Left ventricle myocardium superior (tissue), 1 donor: ENCODE results near the gene MPST. TPM values are rescaled to one million over a fixed set of nuclear protein-coding genes. Genes with fewer than 3 reads are reported as not detected.

Experiments
- ATAC-seq: fragments of 200-7000 bp; cut with Tn5 transposase; one replicate; pipeline ENCODE4 v1.9.1; 2020; ENCODE audit warnings: mild to moderate bottlenecking, moderate library complexity
- DNase-seq: peaks from one replicate; pipeline ENCODE4 v3.0.0-alpha.2; 2020
- intact Hi-C: fragments of 100-400 bp; cut with micrococcal nuclease; formaldehyde crosslinking; loops from one replicate; pipeline ENCODE4 v1.11.0; 2022
- total RNA-seq: library from RNA; stranded (reverse); fragmentation: NEBNext Ultra II Directional; extraction: Animal tissue kit (Norgen Biotek cat#: 25700); gene quantifications from one replicate; pipeline ENCODE4 v1.2.1, GENCODE V29; 2021
- donor health status: DM: no; HTN: yes; CAD: no; lungs with severe emphysema.

MPST gene
- total RNA-seq, 1 donor from 2014 or later: 56.7 TPM

DNA sequence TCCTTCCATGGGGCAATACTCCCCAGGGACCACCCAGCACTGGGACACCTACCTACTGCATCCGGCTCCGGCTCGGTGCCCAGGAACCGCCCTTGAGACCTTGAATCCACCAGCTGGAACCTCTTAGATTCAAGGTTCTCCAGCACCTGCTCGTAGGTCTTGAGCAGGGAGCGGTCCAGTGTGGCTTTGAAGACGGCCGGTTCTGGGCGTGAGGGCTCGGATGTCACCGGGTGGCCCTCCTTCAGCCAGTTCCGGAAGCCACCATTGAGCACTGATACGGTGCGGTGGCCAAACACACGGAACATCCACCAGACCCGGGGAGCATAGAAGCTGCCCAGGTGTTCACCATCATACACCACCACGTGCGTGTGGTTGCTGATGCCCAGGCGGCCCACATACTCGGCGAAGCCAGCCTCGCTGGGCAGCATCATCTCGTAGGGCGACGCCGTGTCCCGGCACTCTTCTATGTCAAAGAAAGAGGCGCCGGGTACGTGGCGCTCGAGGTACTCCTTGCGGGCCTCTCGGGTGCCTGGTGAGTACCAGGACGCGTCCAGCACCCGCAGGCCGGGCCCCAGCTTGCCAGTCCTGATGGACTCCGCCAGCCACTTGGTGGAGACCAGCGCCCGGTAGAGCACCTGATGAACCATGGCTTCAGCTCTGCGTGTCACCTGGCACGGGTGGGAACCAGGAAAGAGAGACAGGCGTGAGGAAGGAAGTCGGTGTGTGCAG is 1.3 kb upstream of the MPST start:
- ATAC-seq: peak; percentile 0
- intact Hi-C loops: no loop called here

DNA sequence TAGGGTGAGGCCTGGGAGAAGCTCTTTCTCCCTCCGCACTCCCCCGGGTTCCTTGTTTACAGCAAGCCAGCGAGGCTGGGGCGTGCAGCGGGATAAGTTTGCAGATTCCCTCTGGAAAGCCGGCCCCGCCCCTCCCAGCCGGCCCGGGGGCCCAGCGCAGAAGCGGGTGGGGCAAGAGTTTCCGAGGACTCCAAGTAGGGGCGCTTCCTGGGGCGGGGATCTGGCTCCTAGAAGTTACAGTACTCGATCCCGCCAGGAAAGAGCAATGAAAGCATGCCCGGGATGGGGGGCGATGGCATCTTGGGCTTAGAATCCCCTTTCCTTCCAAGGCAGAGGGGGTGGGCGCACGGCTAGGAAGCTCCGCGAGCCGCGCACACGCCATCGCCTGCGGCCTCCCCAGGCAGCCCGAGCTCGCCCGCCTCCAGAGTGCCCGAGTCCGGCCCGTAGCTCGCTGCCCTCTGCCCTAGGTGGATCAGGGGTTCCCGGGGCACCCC is 680 bp upstream of the MPST start:
- ATAC-seq (peak; percentile 56), DNase-seq (peak; percentile 85)
- intact Hi-C loops: no loop called here

More for the DNA sequence above, 1.3 kb upstream of the MPST start:
- DNase-seq: peak; percentile 41

DNA sequence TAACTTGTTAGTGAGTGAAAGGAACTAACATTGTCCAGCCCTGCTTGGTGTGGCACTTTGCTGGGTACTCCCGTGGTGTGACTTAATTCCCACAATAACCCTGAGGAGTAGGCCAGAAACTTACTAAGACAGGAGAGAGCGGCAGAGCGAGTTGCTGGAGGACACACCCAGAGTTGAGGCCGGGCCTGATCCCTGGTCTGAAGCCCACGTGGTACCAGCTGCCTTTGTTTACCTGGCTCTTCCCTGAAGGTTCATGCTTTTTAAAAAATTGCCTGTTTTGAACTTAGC is 594 bp downstream of the MPST start:
- intact Hi-C loops: no loop called here
- DNase-seq: peak; percentile 44
- peak; percentile 30 for ATAC-seq

DNA sequence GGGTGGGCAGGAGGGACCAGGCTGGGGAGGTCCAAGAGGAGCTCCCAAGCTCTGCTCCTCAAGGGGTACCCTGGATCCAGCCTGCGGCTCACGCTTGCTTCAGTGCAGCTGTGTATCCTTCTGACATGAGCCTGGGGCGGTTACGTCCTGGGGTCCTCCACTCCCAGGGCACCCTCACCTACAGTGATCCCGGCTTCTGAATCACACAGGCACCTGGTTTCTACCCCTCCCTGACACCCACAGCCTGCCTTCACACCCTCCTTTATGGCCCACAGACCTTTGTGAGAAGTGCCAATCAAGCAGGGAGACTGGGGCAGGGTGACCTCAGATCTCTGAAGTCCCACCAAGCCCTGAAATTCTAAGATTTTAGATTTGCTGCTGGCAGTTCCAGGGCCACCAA is 1.5 kb downstream of the MPST start:
- DNase-seq: no peak
- intact Hi-C loops: no loop called here
- ATAC-seq: no peak

DNA sequence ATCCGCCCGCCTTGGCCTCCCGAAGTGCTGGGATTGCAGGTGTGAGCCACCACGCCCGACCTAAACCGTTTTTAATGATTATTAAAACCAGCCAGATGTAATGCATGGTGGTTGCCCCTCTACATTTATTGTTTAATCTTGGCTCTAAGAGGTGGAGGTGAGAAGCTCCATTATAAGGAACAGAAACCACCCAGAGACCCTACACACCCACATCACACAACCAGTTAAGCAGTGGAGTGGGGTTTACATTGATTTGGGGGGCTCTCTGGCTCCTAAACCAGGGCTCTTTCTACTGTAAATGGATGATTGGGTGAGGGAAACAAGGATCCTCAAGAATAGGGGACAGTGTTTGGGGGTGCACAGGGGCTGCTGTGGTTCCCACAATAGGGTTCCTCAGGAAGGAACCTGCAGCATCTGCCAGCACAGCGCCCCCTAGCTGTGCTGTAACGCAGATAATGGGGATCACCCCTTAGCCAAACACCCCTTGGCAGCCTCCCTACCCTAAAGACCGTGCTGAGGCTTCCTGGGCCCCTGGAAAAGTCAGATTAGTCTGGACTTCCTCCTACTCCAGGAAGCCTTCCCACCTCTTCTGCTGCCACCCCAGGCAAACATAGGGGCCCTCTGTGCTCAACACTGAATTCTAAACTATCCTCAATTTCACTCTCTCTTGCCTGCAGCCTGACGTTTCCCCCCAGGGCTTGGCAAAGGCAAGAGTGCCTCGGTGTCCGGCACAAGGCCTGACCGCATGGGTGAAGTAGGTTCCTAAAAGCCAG is 2.4 kb downstream of the MPST start:
- ATAC-seq (no peak), DNase-seq (peak; percentile 67)
- intact Hi-C loops: no loop called here

DNA sequence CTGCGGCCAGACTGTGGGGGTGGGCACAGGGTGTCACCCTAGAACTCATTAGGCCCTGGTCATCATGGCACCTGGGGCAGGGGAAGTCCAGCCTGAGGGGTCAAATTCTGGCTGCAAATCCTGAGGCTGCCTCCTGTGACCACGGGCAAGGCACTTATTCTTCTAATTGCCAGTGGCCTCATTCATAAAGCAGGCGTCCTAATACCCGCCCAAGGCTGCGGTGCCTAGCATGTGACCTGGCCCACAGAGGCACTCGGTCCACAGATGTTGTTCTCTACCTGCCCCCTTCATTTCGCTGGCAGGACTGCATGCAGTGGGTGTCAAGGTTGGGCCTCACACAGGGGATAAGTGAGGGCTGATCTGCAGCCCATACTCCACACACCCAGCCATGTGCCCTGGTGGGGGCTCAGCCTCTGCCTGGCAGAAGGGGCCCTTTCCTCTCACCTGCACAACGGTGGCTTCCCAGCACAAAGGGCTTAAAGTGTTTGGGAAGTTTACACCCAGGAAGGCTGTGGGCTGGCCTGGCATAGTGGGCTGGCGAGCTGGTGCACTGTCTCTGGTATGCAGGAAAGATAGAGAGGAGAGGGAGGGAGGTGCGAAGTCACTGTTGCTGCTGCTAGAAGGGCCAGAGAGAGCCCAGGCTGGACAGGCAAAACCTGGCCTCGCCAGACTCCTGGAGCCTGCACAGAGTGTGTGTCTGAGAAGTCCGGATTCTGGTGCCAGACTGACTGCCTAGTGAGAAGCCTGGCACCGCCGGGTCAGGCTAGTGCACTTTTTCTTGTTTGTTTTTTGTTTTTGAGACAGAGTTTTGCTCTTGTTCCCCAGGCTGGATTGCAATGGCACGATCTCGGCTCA is 3.2 kb downstream of the MPST start:
- DNase-seq (peak; percentile 47), ATAC-seq (peak; percentile 33)
- intact Hi-C loops: no loop called here

DNA sequence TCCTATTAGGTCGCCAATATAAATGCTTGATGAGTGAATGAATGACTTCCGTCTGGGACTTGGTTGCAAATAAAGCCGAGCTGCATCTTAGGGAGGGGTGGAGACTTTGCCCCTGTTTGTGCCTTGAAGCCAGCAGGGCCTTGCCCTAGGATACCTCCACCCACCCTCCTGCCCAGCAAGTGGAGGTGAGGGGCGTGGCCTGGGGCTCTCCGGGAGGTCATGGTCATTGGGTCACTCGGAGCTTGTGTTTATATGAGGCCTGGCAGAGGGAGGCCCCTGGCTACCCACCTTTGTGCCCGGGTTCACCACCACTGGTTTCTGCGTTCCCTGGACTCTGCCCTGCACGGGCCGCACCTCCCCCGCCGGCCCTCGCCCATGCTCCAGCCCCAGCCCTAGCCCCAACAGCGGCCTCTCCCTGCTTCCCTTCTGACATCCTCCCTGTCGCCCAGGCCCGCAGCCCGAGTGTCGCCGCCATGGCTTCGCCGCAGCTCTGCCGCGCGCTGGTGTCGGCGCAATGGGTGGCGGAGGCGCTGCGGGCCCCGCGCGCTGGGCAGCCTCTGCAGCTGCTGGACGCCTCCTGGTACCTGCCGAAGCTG is 4.3 kb downstream of the MPST start:
- no peak for ATAC-seq
- intact Hi-C loops: no loop called here

DNA sequence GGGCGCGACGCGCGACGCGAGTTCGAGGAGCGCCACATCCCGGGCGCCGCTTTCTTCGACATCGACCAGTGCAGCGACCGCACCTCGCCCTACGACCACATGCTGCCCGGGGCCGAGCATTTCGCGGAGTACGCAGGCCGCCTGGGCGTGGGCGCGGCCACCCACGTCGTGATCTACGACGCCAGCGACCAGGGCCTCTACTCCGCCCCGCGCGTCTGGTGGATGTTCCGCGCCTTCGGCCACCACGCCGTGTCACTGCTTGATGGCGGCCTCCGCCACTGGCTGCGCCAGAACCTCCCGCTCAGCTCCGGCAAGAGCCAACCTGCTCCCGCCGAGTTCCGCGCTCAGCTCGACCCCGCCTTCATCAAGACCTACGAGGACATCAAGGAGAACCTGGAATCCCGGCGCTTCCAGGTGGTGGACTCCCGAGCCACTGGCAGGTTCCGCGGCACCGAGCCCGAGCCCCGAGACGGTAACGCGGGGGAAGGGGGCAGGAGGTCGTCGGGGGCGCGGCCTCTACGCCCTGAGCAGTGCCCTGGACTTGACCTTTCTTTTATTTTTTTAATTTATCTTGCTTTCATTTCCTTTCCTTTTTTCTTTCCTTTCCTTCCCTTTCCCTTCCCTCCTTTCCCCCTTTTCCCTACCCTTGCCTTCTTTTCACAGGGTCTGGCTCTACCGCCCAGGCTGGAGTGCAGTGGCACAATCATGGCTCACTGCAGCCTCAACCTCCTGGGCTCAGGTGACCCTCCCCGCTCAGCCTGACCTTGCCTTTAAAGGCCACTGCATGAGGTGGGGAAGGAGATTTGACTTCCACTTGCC is 5.0 kb downstream of the MPST start:
- no peak for DNase-seq
- no peak for ATAC-seq
- intact Hi-C loops: no loop called here

More for the DNA sequence above, 4.3 kb downstream of the MPST start:
- DNase-seq: no peak

DNA sequence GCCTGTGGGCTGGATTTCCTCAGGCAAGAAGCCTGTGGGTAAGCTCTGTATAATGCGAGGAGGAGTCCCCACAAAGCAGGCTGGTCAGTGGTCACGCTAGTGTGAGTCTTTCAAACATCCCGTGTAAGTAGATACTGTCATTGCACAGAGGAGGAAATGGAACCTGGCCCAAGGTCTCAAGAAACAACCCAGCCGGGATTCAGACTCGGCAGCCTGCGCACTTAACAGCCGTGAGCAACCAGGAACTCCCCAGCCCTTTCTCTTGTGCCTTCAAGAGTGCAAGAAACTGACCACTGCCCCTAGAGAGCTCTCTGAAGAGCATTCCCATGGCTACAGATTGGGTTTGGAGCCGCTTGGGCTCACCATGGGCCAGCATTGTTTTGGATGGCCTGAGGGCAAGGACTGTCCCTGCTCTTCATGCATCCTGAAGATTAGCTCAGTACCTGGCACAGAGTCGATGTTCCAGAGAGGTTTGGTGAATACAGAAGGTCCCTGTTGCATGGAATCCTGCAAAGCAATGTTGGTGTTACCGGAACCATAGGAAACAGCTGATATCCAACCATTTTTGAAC is 6.0 kb downstream of the MPST start:
- DNase-seq: no peak
- no peak for ATAC-seq
- intact Hi-C loops: no loop called here

DNA sequence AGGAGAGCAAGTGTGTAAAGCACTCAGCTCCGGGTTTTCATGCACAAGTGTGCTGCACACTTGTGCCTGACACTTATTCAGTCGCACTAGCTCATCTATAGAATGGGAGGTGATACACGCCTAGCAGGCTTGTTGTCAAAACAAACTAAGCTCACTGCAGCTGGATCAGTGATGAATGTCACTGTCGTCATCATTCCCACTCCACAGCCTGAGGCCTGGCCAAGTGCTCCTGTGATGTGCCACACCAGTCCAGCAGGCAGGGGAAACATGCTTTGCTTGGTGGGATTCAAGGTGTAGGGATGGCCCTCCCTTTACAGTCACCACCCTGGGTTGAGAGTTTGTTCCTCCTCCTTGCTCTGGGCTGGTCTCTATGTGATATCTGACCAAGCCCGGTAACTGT is 6.8 kb downstream of the MPST start:
- DNase-seq (peak; percentile 55), ATAC-seq (peak; percentile 67)

DNA sequence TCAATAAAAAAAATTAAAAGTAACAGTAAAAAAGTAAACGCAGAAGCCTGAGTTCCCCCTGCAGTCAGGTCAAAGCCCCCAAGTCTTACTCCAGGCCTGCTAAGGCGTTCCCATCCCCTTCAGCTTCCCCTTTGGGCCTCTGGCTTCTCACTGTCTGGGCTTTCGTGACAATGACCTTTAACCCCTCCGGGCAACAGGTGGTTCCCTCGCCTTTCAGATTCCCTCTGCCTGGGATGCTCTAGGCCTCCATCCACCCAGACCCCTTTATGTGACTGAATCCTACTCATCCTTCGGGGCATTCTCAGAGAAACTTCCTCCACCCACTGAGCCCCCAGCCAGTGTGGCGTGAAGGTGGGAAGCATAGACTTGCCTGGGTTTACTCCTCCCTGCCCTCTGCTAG is 8.0 kb downstream of the MPST start:
- intact Hi-C loops: no loop called here
- DNase-seq (no peak), ATAC-seq (no peak)

More for the DNA sequence above, 6.8 kb downstream of the MPST start:
- intact Hi-C loops: no loop called here

DNA sequence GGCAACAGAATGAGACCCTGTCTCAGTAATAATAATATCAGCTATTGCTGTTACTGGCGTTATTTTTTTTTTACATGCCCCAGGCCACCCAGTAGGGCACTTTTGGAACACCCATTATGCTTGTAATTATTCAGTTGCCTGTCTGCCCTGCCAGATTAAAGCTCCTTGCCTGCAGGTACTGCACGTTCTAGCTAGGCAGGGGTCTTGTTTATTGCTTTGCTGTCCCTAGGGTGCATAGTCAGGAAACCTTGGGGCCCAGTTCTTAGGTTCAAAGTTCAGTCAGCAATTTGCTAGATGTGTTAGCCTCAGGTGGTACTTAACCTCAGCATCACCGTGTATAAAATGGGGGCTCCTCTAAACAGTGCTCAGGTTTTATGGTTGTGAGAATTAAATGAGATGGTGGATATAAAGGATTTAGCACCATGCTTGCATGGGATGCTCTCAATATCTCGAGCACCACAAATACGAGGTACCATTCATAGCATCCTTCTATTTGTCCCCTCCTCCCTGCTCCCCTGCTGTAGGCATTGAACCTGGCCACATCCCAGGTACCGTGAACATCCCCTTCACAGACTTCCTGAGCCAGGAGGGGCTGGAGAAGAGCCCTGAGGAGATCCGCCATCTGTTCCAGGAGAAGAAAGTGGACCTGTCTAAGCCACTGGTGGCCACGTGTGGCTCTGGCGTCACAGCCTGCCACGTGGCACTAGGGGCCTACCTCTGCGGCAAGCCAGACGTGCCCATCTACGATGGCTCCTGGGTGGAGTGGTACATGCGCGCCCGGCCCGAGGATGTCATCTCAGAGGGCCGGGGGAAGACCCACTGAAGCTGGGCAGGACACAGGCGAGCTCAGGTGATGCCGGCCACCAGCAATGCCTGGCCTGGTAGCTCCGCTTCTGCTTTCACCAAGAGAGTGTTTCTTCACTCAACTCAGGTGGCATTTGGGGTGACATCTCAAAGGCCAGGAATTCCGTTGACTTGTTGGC is 9.4 kb downstream of the MPST start:
- no peak for ATAC-seq
- DNase-seq: no peak
- intact Hi-C loops: no loop called here

DNA sequence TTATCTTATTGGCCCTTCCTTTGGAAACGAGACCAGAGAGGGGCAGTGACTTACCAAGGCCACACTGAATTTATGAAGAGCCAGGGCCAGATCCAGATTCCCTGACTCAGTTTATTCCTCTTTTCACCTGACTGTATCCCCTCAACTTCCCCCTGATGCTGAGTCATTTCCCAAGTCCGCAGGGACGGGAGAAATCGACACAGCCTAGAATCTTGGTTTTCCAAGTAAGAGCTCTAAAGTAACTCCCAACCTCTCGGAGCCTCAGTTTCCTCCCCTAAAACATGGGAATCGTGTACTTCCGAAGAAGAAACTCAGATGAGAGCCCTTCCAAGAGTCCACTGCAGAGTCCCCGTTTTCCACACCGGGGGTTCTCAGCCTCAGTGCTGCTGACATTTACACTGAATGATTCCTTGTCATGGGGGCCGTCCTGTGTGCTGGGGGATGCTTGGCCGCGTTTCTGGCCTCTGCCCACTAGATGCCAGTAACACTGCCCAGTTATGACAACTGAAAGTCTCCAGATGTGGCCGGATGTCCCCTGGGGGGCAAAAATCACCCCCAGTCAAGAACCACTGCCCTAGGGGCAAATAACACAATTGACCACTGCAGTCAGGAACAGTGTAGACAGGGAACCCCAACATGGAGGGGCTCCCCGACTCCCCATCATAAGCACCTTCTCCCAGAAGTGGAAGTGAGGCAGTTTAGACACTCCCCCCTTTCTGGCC is 11.2 kb downstream of the MPST start:
- intact Hi-C loops: no loop called here
- ATAC-seq (no peak), DNase-seq (no peak)

DNA sequence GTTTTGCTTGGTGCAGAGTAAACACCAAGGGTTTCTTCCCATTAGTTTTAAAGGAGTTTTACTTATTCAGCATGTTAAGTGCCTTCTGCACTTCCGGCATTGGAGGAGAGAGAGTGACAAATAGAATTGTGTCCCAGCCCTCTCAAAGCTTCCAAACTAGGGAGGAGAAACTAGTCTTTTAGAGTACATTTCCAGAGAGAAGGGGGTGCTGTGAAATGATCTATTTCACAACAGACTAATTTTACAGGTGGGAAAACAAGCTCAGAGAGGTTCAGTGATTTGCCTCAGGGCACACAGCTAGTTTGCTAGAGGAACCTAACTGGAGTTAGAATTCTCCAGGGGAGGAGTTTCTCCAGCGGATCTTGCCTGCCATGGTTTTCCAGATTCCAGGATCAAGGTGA is 12.6 kb downstream of the MPST start:
- intact Hi-C loops: no loop called here

DNA sequence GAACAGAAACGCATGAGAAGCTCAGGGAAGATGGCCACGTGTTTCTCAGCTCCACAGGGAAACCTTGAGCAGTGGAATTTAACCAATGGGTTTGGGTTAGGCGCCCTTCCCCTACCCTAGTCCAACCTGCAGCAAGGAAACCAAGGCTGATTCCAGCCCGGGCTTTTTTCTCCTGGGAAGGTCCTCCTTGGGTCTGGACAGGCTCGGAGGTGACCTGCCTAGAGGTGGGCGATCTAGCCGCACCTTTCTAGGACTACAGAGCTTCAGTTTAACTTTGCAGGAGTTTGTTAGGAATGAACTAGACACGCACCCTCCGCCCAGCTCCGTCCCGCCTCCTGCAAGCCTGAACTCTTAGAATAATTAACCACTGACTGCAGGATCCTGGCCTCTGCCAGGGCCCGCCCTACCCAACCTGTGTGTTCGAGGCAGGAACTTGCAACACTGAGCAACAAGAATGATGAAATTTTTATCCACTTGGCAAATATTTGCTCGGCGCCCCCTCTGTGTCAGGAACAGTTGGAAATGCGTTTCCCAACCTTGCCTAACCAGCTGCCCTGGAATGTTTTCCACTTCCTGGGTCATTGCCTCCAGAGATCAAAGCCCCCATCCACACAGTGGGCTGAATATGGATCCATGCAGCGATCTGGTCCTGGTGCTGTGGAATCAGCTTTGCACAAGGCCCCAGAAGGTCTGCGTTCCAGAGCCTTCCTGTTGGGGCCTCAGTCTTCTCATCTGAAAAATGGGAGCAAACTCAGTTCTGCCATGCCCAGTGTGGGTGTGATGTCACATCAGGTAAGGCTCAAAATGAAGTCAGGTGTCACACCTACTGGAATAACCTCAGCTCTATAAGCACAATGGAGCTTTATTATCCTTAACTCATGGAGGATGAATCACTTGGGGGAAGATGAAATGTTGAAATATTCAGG is 13.3 kb downstream of the MPST start:
- no peak for DNase-seq
- ATAC-seq: no peak
- intact Hi-C loops: no loop called here

More for the DNA sequence above, 12.6 kb downstream of the MPST start:
- ATAC-seq: no peak
- no peak for DNase-seq
